Activated T-cell treated with anti-CD3 and anti-CD28 coated beads, Interleukin-2, amount 50 U/mL, for 4 hours (primary cell): Measurements from ENCODE around the gene B3GAT1. TPM values are rescaled to one million over a fixed set of nuclear protein-coding genes. Genes with fewer than 3 reads are reported as not detected.

Experiments
- ATAC-seq, 2 donors: fragments of 200-7000 bp; cut with Tn5 transposase; one replicate each; pipeline ENCODE4 v1.10.0; 2021
- DNase-seq: peaks from one replicate; pipeline ENCODE4 v3.0.0-alpha.2; 2020
- H3K27me3 Mint-ChIP-seq: one replicate; pipeline ENCODE4 v1.8.0; 2021; ENCODE audit warnings: low read depth, mixed read lengths
- H3K36me3 Mint-ChIP-seq: one replicate; pipeline ENCODE4 v1.8.0; 2022; ENCODE audit warnings: mixed read lengths; ENCODE audit not compliant: insufficient read depth
- H3K4me1 Mint-ChIP-seq: one replicate; pipeline ENCODE4 v1.8.0; 2021; ENCODE audit warnings: low read depth, mixed read lengths
- H3K4me3 Mint-ChIP-seq: one replicate; pipeline ENCODE4 v1.8.0; 2021; ENCODE audit warnings: mild to moderate bottlenecking, moderate library complexity, mixed read lengths
- H3K9me3 Mint-ChIP-seq: one replicate; pipeline ENCODE4 v1.8.0; 2021; ENCODE audit warnings: mixed read lengths
- total RNA-seq, 3 donors: library from RNA; stranded (reverse); gene quantifications; one replicate each; pipeline ENCODE4 v1.2.1, GENCODE V29; 2021

The B3GAT1 gene
- total RNA-seq, 3 donors from 2014 or later, result 0.05 to 0.50 (median 0.33) TPM

DNA sequence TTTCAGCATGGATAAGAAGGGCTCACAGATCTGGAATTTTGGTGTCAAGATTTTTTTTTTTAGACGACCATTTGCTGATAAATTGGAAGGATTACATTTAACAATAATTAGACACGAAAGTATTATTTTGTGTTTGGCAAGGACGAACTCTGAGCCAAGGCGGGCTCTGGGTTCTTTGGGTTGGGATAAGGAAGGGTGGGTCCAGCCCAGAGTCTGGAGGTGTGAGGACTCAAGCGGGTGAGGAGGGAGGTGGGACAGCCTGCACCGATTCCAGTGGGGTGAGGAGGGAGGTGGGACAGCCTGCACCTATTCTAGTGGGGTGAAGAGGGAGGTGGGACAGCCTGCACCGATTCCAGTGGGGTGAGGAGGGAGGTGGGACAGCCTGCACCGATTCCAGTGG, 4.1 kb downstream of the B3GAT1 start:
- DNase-seq (no peak), ATAC-seq (no peak)
- no peaks in the 10 kb centered on the region for H3K36me3 Mint-ChIP-seq
- no peaks in the 10 kb centered on the region for H3K9me3 Mint-ChIP-seq
- H3K27me3 Mint-ChIP-seq, result peaks cover 48% of the 10 kb centered on the region
- H3K4me3 Mint-ChIP-seq, result no peak overlapping the region
- peaks cover 8% of the 10 kb centered on the region for H3K4me1 Mint-ChIP-seq

DNA sequence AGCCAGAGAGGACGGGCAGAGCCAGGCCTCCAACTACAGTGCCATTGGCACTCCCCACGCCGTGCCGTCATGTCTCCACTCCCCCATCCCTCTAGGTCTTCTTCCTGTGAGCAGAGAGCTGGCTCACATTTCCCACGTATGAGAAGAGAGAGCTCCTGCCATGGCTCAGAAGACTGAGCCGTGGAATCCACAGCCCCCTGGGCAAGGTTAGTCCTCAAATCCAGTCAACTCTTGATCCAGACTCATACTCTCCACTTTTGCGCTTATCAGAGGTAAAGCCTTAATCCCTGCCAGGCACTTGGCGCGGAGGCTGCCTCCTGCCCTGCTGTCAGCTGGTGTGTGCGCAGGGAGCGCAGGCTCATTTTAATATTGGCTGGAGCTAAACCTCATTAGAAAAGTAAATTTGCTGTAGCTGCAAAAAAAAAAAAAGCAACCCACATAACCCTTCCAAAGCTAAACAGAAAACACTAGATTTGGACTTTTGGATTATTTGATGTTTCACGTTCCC, 4.7 kb downstream of the B3GAT1 start:
- H3K27me3 Mint-ChIP-seq, result peaks cover 46% of the 10 kb centered on the region
- H3K36me3 Mint-ChIP-seq, result no peaks in the 10 kb centered on the region
- ATAC-seq (no peak), DNase-seq (no peak)
- H3K4me1 Mint-ChIP-seq, result peaks cover 7% of the 10 kb centered on the region
- H3K9me3 Mint-ChIP-seq, result no peaks in the 10 kb centered on the region
- H3K4me3 Mint-ChIP-seq, result no peak overlapping the region

DNA sequence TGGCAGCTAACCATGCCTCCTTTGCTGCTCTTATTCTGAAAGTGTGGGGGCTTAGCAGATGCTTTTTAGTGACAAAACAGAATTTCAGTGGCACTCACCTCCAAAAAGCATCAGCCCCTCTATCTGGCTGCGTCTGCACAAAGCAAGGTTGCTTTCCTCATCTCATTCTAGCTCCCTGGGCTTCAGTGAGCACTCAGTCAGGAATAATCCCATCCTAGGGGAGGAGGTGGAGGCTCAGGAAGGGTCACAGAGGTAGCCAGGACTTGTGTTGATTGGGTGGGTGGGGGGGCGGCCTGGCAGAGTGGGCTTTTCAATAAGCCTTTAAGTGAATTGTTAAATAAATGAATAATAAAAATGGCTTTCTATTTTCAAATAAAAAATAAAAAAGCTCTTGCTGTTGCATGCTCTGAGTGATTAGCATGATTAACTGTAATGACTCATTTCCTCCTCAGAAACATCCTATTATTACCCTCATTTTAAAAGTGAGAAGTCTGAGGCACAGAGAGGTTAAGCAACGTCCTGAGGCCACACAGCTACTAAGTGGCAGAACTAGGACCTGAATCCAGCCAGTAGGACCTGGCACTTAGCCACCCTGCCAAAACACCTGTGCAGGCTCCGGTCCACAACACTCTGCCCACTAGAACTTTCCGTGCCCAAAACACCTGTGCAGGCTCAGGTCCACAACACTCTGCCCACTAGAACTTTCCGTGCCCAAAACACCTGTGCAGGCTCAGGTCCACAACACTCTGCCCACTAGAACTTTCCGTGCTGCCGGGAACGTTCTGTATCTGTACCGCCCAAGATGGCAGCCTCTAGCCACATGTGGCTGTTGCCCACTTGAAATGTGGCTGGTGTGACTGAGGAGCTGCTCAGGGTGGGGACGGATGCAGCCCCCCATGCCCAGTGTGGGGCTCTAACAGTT, 5.5 kb downstream of the B3GAT1 start:
- H3K4me3 Mint-ChIP-seq, result no peak overlapping the region
- ATAC-seq (peak in 1 of 2 donors; percentile 22), DNase-seq (no peak)
- no peaks in the 10 kb centered on the region for H3K36me3 Mint-ChIP-seq
- peaks cover 46% of the 10 kb centered on the region for H3K27me3 Mint-ChIP-seq
- H3K4me1 Mint-ChIP-seq, result peaks cover 7% of the 10 kb centered on the region
- H3K9me3 Mint-ChIP-seq, result no peaks in the 10 kb centered on the region

DNA sequence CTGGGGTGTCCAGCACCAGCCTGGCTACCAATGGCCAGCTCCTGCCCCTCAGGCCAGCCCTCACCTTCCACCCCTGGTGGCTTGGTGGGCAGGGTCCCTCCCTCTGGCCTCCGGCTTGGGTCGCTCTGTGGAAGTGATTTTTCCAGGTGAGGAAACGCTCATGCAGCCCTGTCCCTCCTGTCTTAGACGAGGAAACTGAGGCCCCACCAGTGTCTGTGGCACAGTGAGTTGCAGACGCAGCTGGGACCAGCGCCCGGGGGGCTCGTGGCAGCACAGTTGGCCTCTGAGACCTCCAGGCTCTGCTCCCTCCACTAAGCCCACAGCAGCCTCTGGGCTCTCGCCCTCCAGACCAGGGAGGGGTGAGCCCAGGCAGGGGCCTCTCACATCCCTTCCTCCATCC, 6.2 kb downstream of the B3GAT1 start:
- no peak for ATAC-seq
- Mint-ChIP-seq H3K27me3 (peaks cover 42% of the 10 kb centered on the region), H3K4me3 (no peak overlapping the region), H3K36me3 (no peaks in the 10 kb centered on the region), H3K4me1 (peaks cover 3% of the 10 kb centered on the region), H3K9me3 (no peaks in the 10 kb centered on the region)
- DNase-seq, result no peak

DNA sequence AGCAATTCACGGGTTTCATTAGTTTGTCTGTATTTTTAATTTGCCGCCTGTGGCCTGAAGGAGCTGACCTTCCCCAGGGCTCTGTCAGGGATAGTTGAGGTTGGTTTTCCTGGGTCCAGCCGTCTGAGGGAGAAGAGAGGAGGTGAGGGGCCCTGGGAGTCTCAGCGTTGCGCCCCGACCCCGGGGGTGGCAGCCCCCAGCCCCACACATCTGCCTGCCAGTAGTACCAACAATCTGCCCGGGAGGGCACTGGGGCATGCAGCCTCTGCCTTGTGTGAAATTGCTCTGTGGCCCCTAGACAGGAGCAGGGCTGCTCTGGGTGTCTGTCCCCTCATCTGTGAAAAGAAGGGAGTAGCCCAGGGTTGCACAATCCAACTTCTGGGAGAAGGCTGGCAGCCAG, 6.6 kb downstream of the B3GAT1 start:
- DNase-seq (no peak), ATAC-seq (no peak)
- peaks cover 2% of the 10 kb centered on the region for H3K4me1 Mint-ChIP-seq
- H3K27me3 Mint-ChIP-seq, result peaks cover 43% of the 10 kb centered on the region
- no peak overlapping the region for H3K4me3 Mint-ChIP-seq
- H3K36me3 Mint-ChIP-seq, result no peaks in the 10 kb centered on the region
- H3K9me3 Mint-ChIP-seq, result no peaks in the 10 kb centered on the region

DNA sequence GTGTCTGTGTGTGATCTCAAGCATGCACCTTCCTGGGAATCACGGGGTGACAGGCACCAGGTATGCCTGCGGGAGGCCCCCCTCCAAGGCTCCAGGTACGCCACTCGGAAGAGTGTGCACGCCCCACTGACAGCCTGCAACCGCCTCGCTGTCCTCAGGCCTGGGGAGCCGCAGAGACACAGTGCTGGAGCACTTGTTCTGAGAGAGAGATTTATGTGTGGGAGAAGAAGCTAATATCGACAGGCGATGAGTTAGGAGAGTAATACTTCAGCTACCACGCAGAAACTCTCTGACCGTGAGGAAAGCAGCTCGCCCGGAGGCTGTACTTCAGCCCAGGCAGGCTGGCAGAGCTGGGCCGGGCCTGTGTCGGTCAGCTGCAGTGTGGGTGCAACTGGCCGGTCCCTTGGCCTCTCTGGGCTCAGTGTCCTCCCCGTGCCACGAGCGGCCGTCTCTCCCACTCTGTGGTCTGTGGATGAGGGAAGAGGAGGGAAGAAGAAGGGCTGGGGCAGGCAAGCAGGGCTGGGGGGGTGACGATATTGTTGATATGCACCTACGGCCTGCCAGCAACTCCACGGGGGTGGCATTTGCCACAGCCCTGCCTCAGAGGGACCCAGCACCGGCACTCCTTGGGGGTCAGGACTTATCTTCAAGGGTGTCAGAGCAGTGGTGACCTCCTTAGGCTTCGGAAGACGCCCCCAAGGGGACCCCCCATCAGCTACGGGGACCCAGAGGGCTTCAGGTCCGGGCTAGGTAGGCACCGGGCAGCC, 7.3 kb downstream of the B3GAT1 start:
- no peak for DNase-seq
- Mint-ChIP-seq H3K9me3 (no peaks in the 10 kb centered on the region), H3K4me1 (no peaks in the 10 kb centered on the region), H3K36me3 (no peaks in the 10 kb centered on the region), H3K27me3 (peaks cover 41% of the 10 kb centered on the region), H3K4me3 (no peak overlapping the region)
- no peak for ATAC-seq

DNA sequence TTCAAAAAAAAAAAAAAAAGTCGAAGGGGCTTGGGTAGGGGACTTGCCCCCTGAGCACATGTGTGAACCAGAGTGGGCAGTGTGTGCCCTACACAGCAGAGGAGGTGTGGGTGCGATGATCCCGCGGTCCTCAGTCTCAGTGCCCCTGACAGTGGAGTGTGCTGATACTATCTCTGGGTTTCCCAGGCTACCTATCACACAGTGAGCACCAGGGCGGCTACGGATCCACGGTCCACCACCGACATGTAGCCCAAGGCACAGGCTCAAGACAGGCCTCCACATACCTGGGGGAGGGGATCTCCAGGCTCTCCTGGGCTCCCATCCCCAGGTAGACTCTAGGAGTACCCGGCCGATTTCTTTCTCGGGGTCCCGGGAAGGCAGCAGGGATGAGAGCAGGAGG, 9.1 kb downstream of the B3GAT1 start:
- H3K27me3 Mint-ChIP-seq, result peaks cover 37% of the 10 kb centered on the region
- H3K9me3 Mint-ChIP-seq, result no peaks in the 10 kb centered on the region
- ATAC-seq (no peak), DNase-seq (no peak)
- no peaks in the 10 kb centered on the region for H3K36me3 Mint-ChIP-seq
- H3K4me1 Mint-ChIP-seq, result no peaks in the 10 kb centered on the region
- no peak overlapping the region for H3K4me3 Mint-ChIP-seq

DNA sequence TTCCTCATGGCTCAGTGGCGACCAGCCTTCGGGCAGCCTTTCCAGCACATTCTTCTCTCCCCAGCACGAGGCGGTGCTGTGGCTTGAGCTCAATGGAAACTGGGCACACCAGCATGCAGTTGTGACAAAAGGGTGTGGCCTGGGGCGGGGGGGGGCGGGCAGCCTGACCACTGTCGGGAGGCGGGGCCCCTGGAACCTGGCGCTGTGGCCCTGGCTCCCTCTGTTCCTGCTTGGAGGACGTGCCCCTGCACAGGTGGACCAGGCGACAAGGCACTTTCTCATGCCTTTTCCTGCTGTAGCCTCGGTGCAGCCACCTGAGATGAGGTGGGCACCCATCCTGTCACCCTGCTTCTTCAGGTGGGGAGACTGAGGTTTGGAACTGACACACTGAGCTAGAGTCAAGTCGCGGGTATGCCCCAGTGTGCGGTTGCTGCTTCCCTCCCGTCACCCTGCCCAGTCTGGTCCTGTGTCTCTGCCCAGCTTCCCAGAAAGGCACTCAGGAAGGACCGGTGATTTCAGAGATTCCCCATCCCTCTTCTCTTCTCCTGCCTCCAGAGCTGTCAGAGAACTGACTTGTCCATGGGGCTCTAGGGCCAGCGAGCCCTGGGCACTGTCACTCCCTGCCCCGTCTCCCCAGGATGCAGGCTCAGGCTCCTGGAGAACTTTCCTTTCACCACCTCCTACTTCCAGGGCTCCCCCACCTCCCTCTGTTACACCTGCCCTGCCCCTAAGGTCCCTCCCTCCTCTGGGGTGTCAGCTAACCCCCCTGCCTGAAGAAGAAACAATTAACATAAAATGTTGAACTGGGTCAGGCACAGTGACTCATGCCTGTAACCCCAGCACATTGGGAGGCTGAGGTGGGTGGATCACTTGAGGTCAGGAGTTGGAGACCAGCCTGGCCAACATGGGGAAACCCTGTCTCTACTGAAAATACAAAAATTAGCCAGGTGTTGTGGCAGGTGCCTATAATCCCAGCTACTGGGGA, 9.9 kb downstream of the B3GAT1 start:
- DNase-seq (no peak), ATAC-seq (no peak)
- Mint-ChIP-seq H3K36me3 (no peaks in the 10 kb centered on the region), H3K4me1 (no peaks in the 10 kb centered on the region), H3K4me3 (no peak overlapping the region), H3K27me3 (peaks cover 30% of the 10 kb centered on the region), H3K9me3 (no peaks in the 10 kb centered on the region)

DNA sequence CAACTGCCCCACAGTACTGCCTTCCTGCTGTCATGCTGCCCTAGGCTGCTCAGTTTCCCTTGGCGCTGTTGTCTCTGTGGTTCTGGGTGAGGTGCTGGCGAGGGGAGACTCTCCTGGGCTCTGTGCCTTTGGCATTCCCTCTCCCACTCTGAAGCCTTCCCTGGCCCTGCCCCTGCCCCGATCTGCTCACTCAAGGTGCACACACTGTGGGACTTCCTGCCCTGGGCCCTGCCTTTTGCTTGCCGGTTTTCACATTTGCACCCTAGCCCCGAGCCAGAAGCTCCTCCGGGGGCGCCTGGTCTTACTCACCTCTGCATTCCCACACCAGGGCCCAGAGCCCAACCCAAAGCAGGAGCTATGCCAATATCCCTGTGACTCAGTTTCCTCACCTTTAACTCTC, 12.0 kb downstream of the B3GAT1 start:
- DNase-seq, result no peak
- no peak for ATAC-seq
- peaks cover 27% of the 10 kb centered on the region for H3K27me3 Mint-ChIP-seq
- H3K36me3 Mint-ChIP-seq, result no peaks in the 10 kb centered on the region
- no peaks in the 10 kb centered on the region for H3K9me3 Mint-ChIP-seq
- H3K4me3 Mint-ChIP-seq, result no peak overlapping the region
- no peaks in the 10 kb centered on the region for H3K4me1 Mint-ChIP-seq

DNA sequence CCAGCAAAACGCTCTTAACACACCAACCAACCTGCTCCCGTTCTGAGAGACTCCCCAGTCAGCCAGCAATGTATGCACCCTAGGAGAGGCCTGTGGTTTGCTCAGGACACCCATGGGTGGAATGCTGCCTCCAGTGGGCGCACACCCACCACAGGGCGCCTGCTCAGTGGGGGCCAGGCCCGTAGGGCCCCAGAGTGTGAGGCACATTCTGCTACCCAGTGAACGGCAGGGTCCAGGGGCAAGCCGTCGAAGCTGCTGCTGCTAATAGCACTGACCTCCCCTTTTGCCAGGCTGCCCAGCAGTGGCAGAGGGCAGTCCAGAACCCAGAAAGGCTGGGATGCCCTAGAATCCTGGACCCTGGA, 12.8 kb downstream of the B3GAT1 start:
- no peak for ATAC-seq
- Mint-ChIP-seq H3K9me3 (no peaks in the 10 kb centered on the region), H3K36me3 (no peaks in the 10 kb centered on the region), H3K4me3 (no peak overlapping the region), H3K4me1 (no peaks in the 10 kb centered on the region), H3K27me3 (peaks cover 25% of the 10 kb centered on the region)
- DNase-seq, result no peak

DNA sequence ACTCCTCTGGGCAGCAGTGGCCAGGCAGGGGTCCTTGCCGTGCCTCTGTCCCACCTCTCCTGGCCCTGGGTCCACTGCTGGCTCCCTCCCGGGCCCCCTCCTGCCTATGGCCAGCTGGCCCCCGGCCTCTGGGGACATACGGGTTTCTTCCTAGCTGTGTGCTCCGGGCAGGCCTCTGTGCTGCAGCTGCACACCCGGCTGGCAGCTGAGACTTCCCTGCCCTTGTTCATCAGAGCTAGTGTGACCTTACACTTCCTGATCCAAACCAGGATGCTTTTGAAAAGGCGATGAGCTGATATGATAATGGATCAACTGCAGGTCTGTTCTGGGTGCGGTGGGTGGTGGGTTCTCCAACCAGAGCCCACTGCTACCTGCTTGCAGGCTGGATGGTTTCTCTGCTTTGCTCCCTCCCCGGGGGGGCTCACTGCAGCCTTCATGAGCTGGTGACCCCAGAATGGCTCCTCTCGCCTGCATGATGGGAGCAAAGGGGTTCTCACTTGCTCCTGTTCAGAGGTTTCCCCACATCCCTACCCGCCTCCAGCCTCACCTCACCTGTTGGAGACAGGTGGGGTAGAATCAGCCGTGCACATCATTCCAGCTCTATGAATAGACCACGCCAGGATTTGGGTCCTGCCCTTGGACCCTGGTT, 13.3 kb downstream of the B3GAT1 start:
- H3K36me3 Mint-ChIP-seq, result no peaks in the 10 kb centered on the region
- H3K9me3 Mint-ChIP-seq, result no peaks in the 10 kb centered on the region
- ATAC-seq (no peak), DNase-seq (no peak)
- H3K4me1 Mint-ChIP-seq, result no peaks in the 10 kb centered on the region
- no peak overlapping the region for H3K4me3 Mint-ChIP-seq
- peaks cover 25% of the 10 kb centered on the region for H3K27me3 Mint-ChIP-seq

DNA sequence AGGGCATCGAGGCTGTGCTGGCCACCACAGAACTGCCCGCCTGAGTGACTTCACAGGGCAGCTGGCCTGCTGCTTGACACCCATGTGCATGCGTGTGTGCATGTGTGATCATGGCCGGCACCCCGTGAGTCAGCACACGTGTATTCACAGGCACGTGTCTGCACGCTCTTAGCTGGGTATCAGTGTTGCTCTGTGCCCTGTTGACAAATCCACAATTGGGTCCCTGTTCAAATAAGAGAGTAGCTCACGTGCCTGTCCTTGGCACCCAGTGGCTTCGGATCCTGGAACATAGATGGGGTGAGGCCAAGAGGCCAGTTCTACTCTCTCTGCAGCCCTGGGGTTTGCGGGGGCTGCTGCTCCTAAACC, 14.0 kb downstream of the B3GAT1 start:
- H3K9me3 Mint-ChIP-seq, result no peaks in the 10 kb centered on the region
- ATAC-seq, result no peak
- no peak overlapping the region for H3K4me3 Mint-ChIP-seq

DNA sequence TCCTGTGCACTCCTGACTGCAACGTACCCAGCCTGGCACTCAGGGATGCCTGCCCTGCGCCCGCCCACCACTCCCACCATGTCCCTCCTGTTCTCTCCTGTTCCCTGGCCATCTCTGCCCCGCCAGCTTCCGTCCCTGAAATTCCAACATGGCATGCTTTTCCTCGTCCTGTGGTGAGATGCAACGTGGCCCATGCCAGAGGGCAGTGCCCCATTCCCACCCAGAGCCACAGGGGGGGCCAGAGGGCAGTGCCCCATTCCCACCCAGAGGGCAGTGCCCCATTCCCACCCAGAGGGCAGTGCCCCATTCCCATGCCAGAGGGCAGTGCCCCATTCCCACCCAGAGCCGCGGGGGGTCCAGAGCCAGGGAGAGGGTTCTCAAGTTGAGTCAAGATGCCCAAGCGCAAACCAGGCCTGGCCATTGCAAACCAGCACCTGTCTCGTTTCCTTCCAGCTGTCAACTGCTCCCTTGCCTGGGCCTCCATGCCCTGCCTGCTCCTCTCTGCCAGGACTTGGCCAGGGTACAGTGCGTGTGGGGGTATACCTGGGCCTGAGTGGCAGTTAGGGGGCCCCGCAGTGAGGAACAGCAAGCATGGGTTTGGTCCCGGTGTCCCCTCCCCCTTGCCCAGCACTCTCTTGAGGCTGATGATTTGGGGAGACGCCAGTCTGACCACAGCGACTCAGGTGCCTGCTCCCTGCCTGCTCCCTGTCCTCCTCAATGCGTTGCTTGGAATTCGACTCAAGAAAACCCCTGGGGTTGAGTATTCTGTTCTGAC, 14.6 kb downstream of the B3GAT1 start:
- Mint-ChIP-seq H3K9me3 (no peaks in the 10 kb centered on the region), H3K27me3 (peaks cover 22% of the 10 kb centered on the region)

More for the DNA sequence above, 14.0 kb downstream of the B3GAT1 start:
- H3K27me3 Mint-ChIP-seq, result peaks cover 22% of the 10 kb centered on the region
- DNase-seq, result no peak
- H3K4me1 Mint-ChIP-seq, result no peaks in the 10 kb centered on the region
- no peaks in the 10 kb centered on the region for H3K36me3 Mint-ChIP-seq

More for the DNA sequence above, 14.6 kb downstream of the B3GAT1 start:
- H3K4me3 Mint-ChIP-seq, result no peak overlapping the region
- no peaks in the 10 kb centered on the region for H3K36me3 Mint-ChIP-seq
- ATAC-seq (no peak), DNase-seq (no peak)
- no peaks in the 10 kb centered on the region for H3K4me1 Mint-ChIP-seq
